Neural progenitor cell (in vitro differentiated cells): ENCODE data around the gene PQBP1. TPM values are rescaled to one million over a fixed set of nuclear protein-coding genes. Genes with fewer than 3 reads are reported as not detected.
"Not testable (repeated sequence)": the region's sequence is repeated elsewhere in the genome, so short reads cannot be mapped to it uniquely, and the experiment has no call there.

Source experiments
- DNase-seq: peaks from one replicate; pipeline ENCODE4 v3.0.0-alpha.2; 2016; ENCODE audit warnings: low spot score
- H2AFZ ChIP-seq: fragments of 200-600 bp; sonication (generic); replicated peaks from 2 replicates; pipeline ENCODE4 v1.6.1; 2016; ENCODE audit warnings: antibody characterized with exemption
- H3F3A ChIP-seq: fragments of 200-600 bp; sonication (generic); 2 replicates; pipeline ENCODE4 v1.6.1; 2016; ENCODE audit warnings: antibody characterized with exemption, low read depth
- H3K27ac ChIP-seq: fragments of 200-600 bp; sonication (generic); 2 replicates; pipeline ENCODE4 v1.5.1; 2016; ENCODE audit warnings: mild to moderate bottlenecking
- H3K27me3 ChIP-seq: fragments of 200-600 bp; sonication (generic); 2 replicates; pipeline ENCODE4 v1.6.1; 2016; ENCODE audit warnings: mild to moderate bottlenecking, moderate library complexity
- H3K36me3 ChIP-seq: fragments of 200-600 bp; sonication (generic); 2 replicates; pipeline ENCODE4 v1.5.1; 2016
- H3K4me1 ChIP-seq: fragments of 200-600 bp; sonication (generic); 2 replicates; pipeline ENCODE4 v1.6.1; 2016; ENCODE audit warnings: mixed run types
- H3K4me2 ChIP-seq: fragments of 200-600 bp; sonication (generic); 2 replicates; pipeline ENCODE4 v1.6.1; 2016
- H3K4me3 ChIP-seq: fragments of 200-600 bp; sonication (generic); 2 replicates; pipeline ENCODE4 v1.5.1; 2016
- H3K79me2 ChIP-seq: fragments of 200-600 bp; sonication (generic); 2 replicates; pipeline ENCODE4 v1.6.1; 2016; ENCODE audit warnings: low read depth
- H3K9ac ChIP-seq: fragments of 200-600 bp; sonication (generic); 2 replicates; pipeline ENCODE4 v1.6.1; 2016
- H3K9me3 ChIP-seq: fragments of 200-600 bp; sonication (generic); 2 replicates; pipeline ENCODE4 v1.5.1; 2016; ENCODE audit warnings: low read depth
- H4K20me1 ChIP-seq: fragments of 200-600 bp; sonication (generic); 2 replicates; pipeline ENCODE4 v1.6.1; 2016; ENCODE audit warnings: low read depth
- H3K27ac Mint-ChIP-seq: 3 replicates; pipeline ENCODE4 v1.8.0; 2021; ENCODE audit warnings: mixed read lengths
- H3K27me3 Mint-ChIP-seq: 2 replicates; pipeline ENCODE4 v1.8.0; 2022; ENCODE audit warnings: low read depth, mild to moderate bottlenecking, inconsistent platforms, moderate library complexity, mixed read lengths; ENCODE audit not compliant: insufficient read depth
- H3K36me3 Mint-ChIP-seq: 3 replicates; pipeline ENCODE4 v1.8.0; 2021; ENCODE audit warnings: mixed read lengths
- H3K4me1 Mint-ChIP-seq: 3 replicates; pipeline ENCODE4 v1.8.0; 2021; ENCODE audit warnings: mixed read lengths
- H3K4me3 Mint-ChIP-seq: 3 replicates; pipeline ENCODE4 v1.8.0; 2021; ENCODE audit warnings: mild to moderate bottlenecking, moderate library complexity, mixed read lengths
- H3K9me3 Mint-ChIP-seq: 3 replicates; pipeline ENCODE4 v1.8.0; 2020; ENCODE audit warnings: mixed read lengths
- EZH2 ChIP-seq: fragments of 200-600 bp; sonication (generic); IDR thresholded peaks from 2 replicates; pipeline ENCODE4 v1.6.1; 2017; ENCODE audit warnings: antibody characterized with exemption, mild to moderate bottlenecking, moderate library complexity
- EZH2phosphoT487 ChIP-seq: fragments of 200-600 bp; sonication (generic); IDR thresholded peaks from 2 replicates; pipeline ENCODE4 v1.6.1; 2017; ENCODE audit warnings: antibody characterized with exemption
- total RNA-seq: library from RNA; depleted of rRNA; stranded (reverse); fragments of >200 nt; gene quantifications from 2 replicates; pipeline ENCODE4 v1.2.3, GENCODE V29; 2015; ENCODE audit warnings: low replicate concordance
- TF ChIP-seq, protein P1 (sequence below): fragments of 200-600 bp; sonication (generic); IDR thresholded peaks from 2 replicates; pipeline ENCODE4 v1.5.1; 2017; ENCODE audit warnings: antibody characterized with exemption, mild to moderate bottlenecking

PQBP1 gene
- total RNA-seq, 1 donor from 2014 or later: 26.9 TPM

DNA sequence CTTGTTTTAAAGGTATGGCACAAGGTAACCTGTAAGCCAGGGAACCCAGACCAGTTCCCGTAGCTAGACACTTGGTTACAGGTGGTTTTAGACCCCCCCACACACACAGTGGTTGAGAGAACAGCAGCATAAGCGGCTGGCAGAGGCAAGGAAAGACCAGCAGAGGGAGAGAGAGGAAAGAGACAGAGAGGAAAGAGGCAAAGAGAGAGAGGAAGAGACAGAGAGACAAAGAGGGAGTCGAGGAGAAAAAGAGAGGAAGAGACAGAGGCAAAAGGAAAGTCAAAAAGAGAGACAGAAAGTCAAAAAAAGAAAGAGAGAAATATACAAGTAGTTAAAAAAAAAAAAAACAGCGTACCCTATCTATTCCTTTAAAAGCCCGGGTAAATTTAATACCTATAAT is 42.8 kb upstream of the PQBP1 start:
- Histone ChIP-seq H3K4me1 (no peaks in the 10 kb centered on the region), H3K27ac (no peak overlapping the region), H2AFZ (no peak overlapping the region), H3F3A (no peaks in the 10 kb centered on the region), H3K9me3 (no peaks in the 10 kb centered on the region), H4K20me1 (no peaks in the 10 kb centered on the region), H3K79me2 (no peaks in the 10 kb centered on the region), H3K9ac (no peak overlapping the region), H3K4me2 (no peak overlapping the region), H3K4me3 (no peak overlapping the region), H3K36me3 (no peaks in the 10 kb centered on the region), H3K27me3 (no peaks in the 10 kb centered on the region)
- TF ChIP-seq EZH2: no peak
- TF ChIP-seq, protein P1, sequence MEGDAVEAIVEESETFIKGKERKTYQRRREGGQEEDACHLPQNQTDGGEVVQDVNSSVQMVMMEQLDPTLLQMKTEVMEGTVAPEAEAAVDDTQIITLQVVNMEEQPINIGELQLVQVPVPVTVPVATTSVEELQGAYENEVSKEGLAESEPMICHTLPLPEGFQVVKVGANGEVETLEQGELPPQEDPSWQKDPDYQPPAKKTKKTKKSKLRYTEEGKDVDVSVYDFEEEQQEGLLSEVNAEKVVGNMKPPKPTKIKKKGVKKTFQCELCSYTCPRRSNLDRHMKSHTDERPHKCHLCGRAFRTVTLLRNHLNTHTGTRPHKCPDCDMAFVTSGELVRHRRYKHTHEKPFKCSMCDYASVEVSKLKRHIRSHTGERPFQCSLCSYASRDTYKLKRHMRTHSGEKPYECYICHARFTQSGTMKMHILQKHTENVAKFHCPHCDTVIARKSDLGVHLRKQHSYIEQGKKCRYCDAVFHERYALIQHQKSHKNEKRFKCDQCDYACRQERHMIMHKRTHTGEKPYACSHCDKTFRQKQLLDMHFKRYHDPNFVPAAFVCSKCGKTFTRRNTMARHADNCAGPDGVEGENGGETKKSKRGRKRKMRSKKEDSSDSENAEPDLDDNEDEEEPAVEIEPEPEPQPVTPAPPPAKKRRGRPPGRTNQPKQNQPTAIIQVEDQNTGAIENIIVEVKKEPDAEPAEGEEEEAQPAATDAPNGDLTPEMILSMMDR: peak; percentile 14
- no peak for TF ChIP-seq EZH2phosphoT487
- H3K4me3 Mint-ChIP-seq: no peak overlapping the region
- no peaks in the 10 kb centered on the region for H3K36me3 Mint-ChIP-seq
- peaks cover 2% of the 10 kb centered on the region for H3K27me3 Mint-ChIP-seq
- no peaks in the 10 kb centered on the region for H3K4me1 Mint-ChIP-seq
- peak; percentile 15 for DNase-seq
- peaks cover 16% of the 10 kb centered on the region for H3K9me3 Mint-ChIP-seq
- no peak overlapping the region for H3K27ac Mint-ChIP-seq

DNA sequence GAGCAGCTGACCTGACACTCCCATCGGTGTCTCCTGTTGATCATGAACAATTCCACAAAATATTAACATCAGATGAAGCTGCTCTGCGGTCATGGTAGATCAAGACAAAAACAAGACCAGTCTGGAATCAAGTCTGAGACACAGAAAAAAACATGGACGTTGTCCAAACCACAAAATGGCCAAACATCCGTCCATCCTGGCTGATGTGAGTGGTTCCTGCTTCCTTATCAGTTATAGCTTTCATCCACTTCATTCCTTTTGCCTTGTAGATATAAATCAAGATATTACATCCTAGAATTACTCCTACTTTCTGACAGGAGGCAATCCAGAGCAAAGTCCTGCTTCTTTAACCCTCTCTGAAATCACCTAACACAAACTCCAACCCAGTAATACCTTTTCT is 33.5 kb upstream of the PQBP1 start:
- peaks cover 2% of the 10 kb centered on the region for H3K27me3 Mint-ChIP-seq
- DNase-seq: no peak
- Histone ChIP-seq H3K27me3 (no peaks in the 10 kb centered on the region), H3K4me2 (no peak overlapping the region), H3K4me1 (no peaks in the 10 kb centered on the region), H3K36me3 (no peaks in the 10 kb centered on the region), H3K4me3 (no peak overlapping the region), H3K27ac (no peak overlapping the region), H3K9me3 (no peaks in the 10 kb centered on the region), H3K9ac (no peak overlapping the region), H2AFZ (no peak overlapping the region), H3F3A (no peaks in the 10 kb centered on the region), H3K79me2 (no peaks in the 10 kb centered on the region), H4K20me1 (no peaks in the 10 kb centered on the region)
- no peak overlapping the region for H3K27ac Mint-ChIP-seq
- no peaks in the 10 kb centered on the region for H3K36me3 Mint-ChIP-seq
- peaks cover 15% of the 10 kb centered on the region for H3K9me3 Mint-ChIP-seq
- no peak for TF ChIP-seq EZH2phosphoT487
- TF ChIP-seq EZH2: no peak
- H3K4me3 Mint-ChIP-seq: no peak overlapping the region
- no peaks in the 10 kb centered on the region for H3K4me1 Mint-ChIP-seq

- not testable (repeated sequence) for H3K79me2 ChIP-seq, H3K36me3 ChIP-seq, H3K27ac Mint-ChIP-seq, H3K4me3 Mint-ChIP-seq, H3K4me1 Mint-ChIP-seq, H3K9me3 ChIP-seq, H3K27me3 ChIP-seq, H2AFZ ChIP-seq, H3K4me1 ChIP-seq, H3K27ac ChIP-seq, H3K9me3 Mint-ChIP-seq, H3K9ac ChIP-seq, DNase-seq, H3F3A ChIP-seq, H4K20me1 ChIP-seq, H3K27me3 Mint-ChIP-seq, H3K4me3 ChIP-seq, H3K4me2 ChIP-seq, H3K36me3 Mint-ChIP-seq
Observed at GRCh38 chrX:48872017-48872416, 25.7 kb upstream of the PQBP1 start.

DNA sequence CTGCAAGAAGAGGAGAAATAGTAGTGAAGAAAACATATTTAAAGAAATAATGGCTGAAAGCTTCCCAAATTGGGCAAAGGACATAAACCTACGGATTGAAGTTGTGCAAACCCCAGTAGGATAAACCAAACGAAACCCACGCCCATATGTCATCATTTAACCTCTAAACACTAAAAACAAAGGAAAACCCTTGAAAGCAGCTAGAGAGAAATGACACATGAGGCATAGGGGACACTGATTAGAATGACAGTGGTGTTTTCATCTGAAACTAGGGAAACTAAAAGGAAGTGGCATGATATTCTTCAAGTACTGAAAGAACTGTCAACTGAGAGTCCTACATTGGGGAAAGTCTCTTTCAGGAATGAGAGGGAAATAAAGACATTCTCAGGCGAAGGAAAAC is 20.8 kb upstream of the PQBP1 start:
- not testable (repeated sequence) for H3K4me1 ChIP-seq, H3K27ac Mint-ChIP-seq, H3K4me3 Mint-ChIP-seq, H3K79me2 ChIP-seq, H3K27ac ChIP-seq, H3K27me3 ChIP-seq, DNase-seq, H3K27me3 Mint-ChIP-seq, H3K36me3 ChIP-seq, H3K9me3 ChIP-seq, H3K4me2 ChIP-seq, H3K4me3 ChIP-seq, H3K4me1 Mint-ChIP-seq, H3F3A ChIP-seq, H4K20me1 ChIP-seq, H3K9me3 Mint-ChIP-seq, H2AFZ ChIP-seq, H3K36me3 Mint-ChIP-seq, H3K9ac ChIP-seq

GRCh38 chrX:48883729-48884128 is 14.0 kb upstream of the PQBP1 start:
- no peak for DNase-seq
- no peak overlapping the region for H3K27ac ChIP-seq
- no peak overlapping the region for H3K4me3 Mint-ChIP-seq
- no peak overlapping the region for H3K4me3 ChIP-seq
- no peak overlapping the region for H2AFZ ChIP-seq
- H3K4me1 ChIP-seq: no peaks in the 10 kb centered on the region
- H3K9me3 ChIP-seq: no peaks in the 10 kb centered on the region
- no peaks in the 10 kb centered on the region for H3K79me2 ChIP-seq
- H3K27me3 ChIP-seq: no peaks in the 10 kb centered on the region
- no peaks in the 10 kb centered on the region for H3F3A ChIP-seq
- peaks cover 3% of the 10 kb centered on the region for H3K27me3 Mint-ChIP-seq
- peaks cover 7% of the 10 kb centered on the region for H3K9me3 Mint-ChIP-seq
- TF ChIP-seq, protein P1: no peak
- TF ChIP-seq EZH2: no peak
- no peaks in the 10 kb centered on the region for H3K36me3 Mint-ChIP-seq
- no peaks in the 10 kb centered on the region for H3K36me3 ChIP-seq
- H3K9ac ChIP-seq: no peak overlapping the region
- H3K4me2 ChIP-seq: no peak overlapping the region
- no peak overlapping the region for H3K27ac Mint-ChIP-seq
- H3K4me1 Mint-ChIP-seq: no peaks in the 10 kb centered on the region
- no peaks in the 10 kb centered on the region for H4K20me1 ChIP-seq

GRCh38 chrX:48886586-48886985 is 11.1 kb upstream of the PQBP1 start:
- not testable (repeated sequence) for H3K27ac ChIP-seq, H3K79me2 ChIP-seq, H3K9ac ChIP-seq, H3K4me1 ChIP-seq, H3K27me3 ChIP-seq, H3K4me3 ChIP-seq, H3K27me3 Mint-ChIP-seq, H3K36me3 Mint-ChIP-seq, DNase-seq, H3K4me2 ChIP-seq, H3K27ac Mint-ChIP-seq, H3K4me3 Mint-ChIP-seq, H3K9me3 Mint-ChIP-seq, H3K4me1 Mint-ChIP-seq, H4K20me1 ChIP-seq, H3K36me3 ChIP-seq, H2AFZ ChIP-seq, H3K9me3 ChIP-seq
- peaks cover 15% of the 10 kb centered on the region for H3F3A ChIP-seq
